KMS-11 (cell line): ENCODE data around the gene CCDC92.

Source experiments
- H2AFZ ChIP-seq: fragments of 200-600 bp; sonication (generic); 2 replicates; pipeline ENCODE4 v1.6.1; 2016; ENCODE audit warnings: antibody characterized with exemption, mixed run types, low read depth
- H3K27ac ChIP-seq: fragments of 200-600 bp; sonication (generic); 2 replicates; pipeline ENCODE4 v1.6.1; 2016; ENCODE audit warnings: mild to moderate bottlenecking, mixed run types
- H3K27me3 ChIP-seq: fragments of 200-600 bp; sonication (generic); 2 replicates; pipeline ENCODE4 v1.6.1; 2017; ENCODE audit warnings: mild to moderate bottlenecking, low read depth, mixed run types, moderate library complexity; ENCODE audit not compliant: insufficient read depth
- H3K36me3 ChIP-seq: fragments of 200-600 bp; sonication (generic); 2 replicates; pipeline ENCODE4 v1.6.1; 2017; ENCODE audit warnings: mild to moderate bottlenecking, mixed run types; ENCODE audit not compliant: insufficient read depth
- H3K4me1 ChIP-seq: fragments of 200-600 bp; sonication (generic); 2 replicates; pipeline ENCODE4 v1.6.1; 2016; ENCODE audit warnings: mild to moderate bottlenecking, low read depth, mixed run types; ENCODE audit not compliant: poor library complexity, severe bottlenecking
- H3K4me2 ChIP-seq: fragments of 200-600 bp; sonication (generic); 2 replicates; pipeline ENCODE4 v1.7.0; 2016; ENCODE audit warnings: mild to moderate bottlenecking, mixed run types
- H3K4me3 ChIP-seq: fragments of 200-600 bp; sonication (generic); IDR thresholded peaks from 2 replicates; pipeline ENCODE4 v1.6.1; 2017; ENCODE audit warnings: low read depth, low read length, mixed read lengths; ENCODE audit not compliant: insufficient read depth
- H3K79me2 ChIP-seq: fragments of 200-600 bp; sonication (generic); 2 replicates; pipeline ENCODE4 v1.6.1; 2016; ENCODE audit warnings: low read depth, mixed run types; ENCODE audit not compliant: insufficient read depth
- H3K9ac ChIP-seq: fragments of 200-600 bp; sonication (generic); 2 replicates; pipeline ENCODE4 v1.6.1; 2016; ENCODE audit warnings: mild to moderate bottlenecking, mixed run types
- H4K20me1 ChIP-seq: fragments of 200-600 bp; sonication (generic); 2 replicates; pipeline ENCODE4 v1.6.1; 2016; ENCODE audit warnings: mild to moderate bottlenecking, mixed run types; ENCODE audit not compliant: insufficient read depth
- TF ChIP-seq, protein P1 (sequence below): fragments of 200-600 bp; sonication (generic); conservative IDR thresholded peaks from 2 replicates; pipeline ENCODE4 v1.6.1; 2017; ENCODE audit warnings: low read depth, mild to moderate bottlenecking, antibody characterized with exemption, low read length, moderate library complexity, mixed read lengths

Gene CCDC92

DNA sequence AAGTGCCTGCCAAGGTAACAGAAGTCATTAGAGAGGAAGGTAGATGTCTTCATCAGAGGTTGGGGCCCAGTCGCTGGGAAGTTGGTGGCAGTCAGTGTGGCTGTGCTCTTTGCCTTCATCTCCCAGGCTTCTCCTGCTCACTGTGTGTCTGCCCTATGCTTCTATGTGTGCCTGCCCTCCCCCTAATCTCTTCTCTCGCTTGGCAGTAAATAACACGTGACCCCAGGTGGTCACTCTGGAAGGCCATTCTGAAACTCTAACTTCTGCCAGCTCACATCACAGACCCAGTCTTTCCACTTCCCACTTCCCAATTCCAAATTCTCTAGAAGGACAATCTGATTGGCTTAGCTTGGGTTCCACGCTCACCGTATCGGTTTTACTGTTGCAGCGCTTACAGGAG is 9.6 kb upstream of the CCDC92 start:
- H3K4me3 ChIP-seq = no peak overlapping the region
- TF ChIP-seq, protein P1, sequence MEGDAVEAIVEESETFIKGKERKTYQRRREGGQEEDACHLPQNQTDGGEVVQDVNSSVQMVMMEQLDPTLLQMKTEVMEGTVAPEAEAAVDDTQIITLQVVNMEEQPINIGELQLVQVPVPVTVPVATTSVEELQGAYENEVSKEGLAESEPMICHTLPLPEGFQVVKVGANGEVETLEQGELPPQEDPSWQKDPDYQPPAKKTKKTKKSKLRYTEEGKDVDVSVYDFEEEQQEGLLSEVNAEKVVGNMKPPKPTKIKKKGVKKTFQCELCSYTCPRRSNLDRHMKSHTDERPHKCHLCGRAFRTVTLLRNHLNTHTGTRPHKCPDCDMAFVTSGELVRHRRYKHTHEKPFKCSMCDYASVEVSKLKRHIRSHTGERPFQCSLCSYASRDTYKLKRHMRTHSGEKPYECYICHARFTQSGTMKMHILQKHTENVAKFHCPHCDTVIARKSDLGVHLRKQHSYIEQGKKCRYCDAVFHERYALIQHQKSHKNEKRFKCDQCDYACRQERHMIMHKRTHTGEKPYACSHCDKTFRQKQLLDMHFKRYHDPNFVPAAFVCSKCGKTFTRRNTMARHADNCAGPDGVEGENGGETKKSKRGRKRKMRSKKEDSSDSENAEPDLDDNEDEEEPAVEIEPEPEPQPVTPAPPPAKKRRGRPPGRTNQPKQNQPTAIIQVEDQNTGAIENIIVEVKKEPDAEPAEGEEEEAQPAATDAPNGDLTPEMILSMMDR = no peak
- H3K36me3 ChIP-seq = no peaks in the 10 kb centered on the region
- no peak overlapping the region for H3K4me2 ChIP-seq
- H3K79me2 ChIP-seq = peaks cover 9% of the 10 kb centered on the region; the same call in 1 of the 2 replicates
- no peak overlapping the region for H3K9ac ChIP-seq
- no peak overlapping the region for H3K27ac ChIP-seq
- 0 out of 2 replicates have a peak, but pooled peaks cover 5% of the 10 kb centered on the region for H4K20me1 ChIP-seq
- no peak overlapping the region for H2AFZ ChIP-seq
- no peaks in the 10 kb centered on the region for H3K27me3 ChIP-seq
- peaks cover 14% of the 10 kb centered on the region for H3K4me1 ChIP-seq

- Histone ChIP-seq H3K27ac (no peak overlapping the region), H3K36me3 (no peaks in the 10 kb centered on the region), H2AFZ (no peak overlapping the region), H3K79me2 (peaks cover 6% of the 10 kb centered on the region; the same call in 1 of the 2 replicates), H3K9ac (no peak overlapping the region), H4K20me1 (0 out of 2 replicates have a peak, but pooled peaks cover 5% of the 10 kb centered on the region), H3K4me2 (no peak overlapping the region), H3K4me3 (no peak overlapping the region), H3K27me3 (no peaks in the 10 kb centered on the region), H3K4me1 (peaks cover 19% of the 10 kb centered on the region)
- TF ChIP-seq, protein P1 = no peak
Observed at GRCh38 chr12:123979566-123979965, 6.9 kb upstream of the CCDC92 start.

- Histone ChIP-seq H3K27ac (no peak overlapping the region), H3K4me2 (no peak overlapping the region), H3K4me3 (no peak overlapping the region), H2AFZ (no peak overlapping the region), H3K27me3 (no peaks in the 10 kb centered on the region), H3K79me2 (peaks cover 12% of the 10 kb centered on the region; the same call in 1 of the 2 replicates), H3K9ac (no peak overlapping the region), H3K36me3 (no peaks in the 10 kb centered on the region), H4K20me1 (no peaks in the 10 kb centered on the region), H3K4me1 (peaks cover 13% of the 10 kb centered on the region)
- TF ChIP-seq, protein P1 = no peak
Observed at GRCh38 chr12:123976227-123976826, 3.7 kb upstream of the CCDC92 start.

GRCh38 chr12:123973552-123974341 is 1.1 kb upstream of the CCDC92 start:
- Histone ChIP-seq H3K4me1 (peaks cover 23% of the 10 kb centered on the region), H4K20me1 (no peaks in the 10 kb centered on the region), H3K9ac (peak overlapping the region; percentile 42; the same call in 1 of the 2 replicates), H3K36me3 (no peaks in the 10 kb centered on the region), H3K27me3 (no peaks in the 10 kb centered on the region), H2AFZ (peak overlapping the region; percentile 47; the same call in 1 of the 2 replicates), H3K27ac (no peak overlapping the region), H3K4me3 (no peak overlapping the region), H3K4me2 (peak overlapping the region; percentile 86), H3K79me2 (peaks cover 12% of the 10 kb centered on the region; the same call in 1 of the 2 replicates)
- TF ChIP-seq, protein P1 = no peak
